Ascending aorta (tissue), 2 donors: ENCODE data around the gene OR10H3. TPM values are rescaled to one million over a fixed set of nuclear protein-coding genes. Genes with fewer than 3 reads are reported as not detected.

Source experiments
- DNase-seq, 2 donors: peaks; one replicate each; pipeline ENCODE4 v3.0.0-alpha.2; 2019; ENCODE audit warnings: low spot score in 2 of 2
- H3K27ac ChIP-seq, 2 donors: fragments of 200-600 bp; sonication (generic); one replicate each; pipeline ENCODE4 v1.5.1; 2016 to 2017; ENCODE audit warnings: mild to moderate bottlenecking in 1 of 2
- H3K27me3 ChIP-seq: fragments of 200-600 bp; sonication (generic); one replicate; pipeline ENCODE4 v1.5.1; 2017
- H3K36me3 ChIP-seq, 2 donors: fragments of 200-600 bp; sonication (generic); one replicate each; pipeline ENCODE4 v1.5.1; 2016
- H3K4me1 ChIP-seq, 2 donors: fragments of 200-600 bp; sonication (generic); one replicate each; pipeline ENCODE4 v1.5.1; 2016 to 2017; ENCODE audit warnings: mild to moderate bottlenecking in 1 of 2
- H3K4me3 ChIP-seq, 2 donors: fragments of 200-600 bp; sonication (generic); one replicate each; pipeline ENCODE4 v1.5.1; 2016 to 2017; ENCODE audit warnings: mild to moderate bottlenecking in 1 of 2
- H3K9me3 ChIP-seq, 2 donors: fragments of 200-600 bp; sonication (generic); one replicate each; pipeline ENCODE4 v1.5.1; 2016
- CTCF ChIP-seq, 3 experiments: fragments of 200-600 bp in 2 of 3; fragments of 450-650 bp in 1 of 3; sonication (generic) in 2 of 3; IDR thresholded peaks; one replicate each; pipeline ENCODE4 v1.5.1; 2016 to 2019; ENCODE audit warnings: antibody characterized with exemption in 3 of 3, mild to moderate bottlenecking in 1 of 3, moderate library complexity in 1 of 3
- intact Hi-C: fragments of 100-400 bp; cut with DNase I; formaldehyde crosslinking; loops from one replicate; pipeline ENCODE4 v1.15.1; 2023
- total RNA-seq: library from RNA; depleted of rRNA; stranded (reverse); fragments of >200 nt; gene quantifications from one replicate; pipeline ENCODE4 v1.1.0, GENCODE V29; 2016

OR10H3 gene
- total RNA-seq, 1 donor from 2014 or later: not detected

GRCh38 chr19:15732388-15732787 lies 5.4 kb upstream of the OR10H3 start:
- intact Hi-C loops: no loop called here
- no peak for TF ChIP-seq CTCF (IDR thresholded peaks at IDR 0.05)
- DNase-seq: no peak
- Histone ChIP-seq H3K27ac (no peak overlapping the region), H3K9me3 (no peaks in the 10 kb centered on the region), H3K4me1 (no peaks in the 10 kb centered on the region), H3K4me3 (no peak overlapping the region), H3K36me3 (no peaks in the 10 kb centered on the region), H3K27me3 (no peaks in the 10 kb centered on the region)

DNA sequence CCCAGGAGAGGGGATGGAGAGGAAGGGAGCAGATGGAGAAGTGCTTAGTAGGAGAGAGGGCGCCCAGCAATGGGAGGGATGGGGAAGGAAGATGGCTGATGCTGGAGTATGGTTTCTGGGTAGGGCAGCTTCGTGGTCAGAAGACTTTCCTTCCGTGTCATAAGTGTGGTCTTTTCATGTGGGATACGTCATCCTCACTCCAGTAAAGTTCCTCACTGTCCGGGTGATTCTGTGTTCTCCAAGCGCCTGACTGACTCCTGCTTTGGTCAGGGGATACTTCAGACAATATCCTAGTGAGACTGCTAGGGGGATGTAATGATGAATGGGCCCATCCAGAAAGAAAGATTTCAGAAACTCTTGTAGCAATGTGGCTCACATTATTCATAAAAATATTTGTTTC lies 3.9 kb upstream of the OR10H3 start:
- Histone ChIP-seq H3K9me3 (no peaks in the 10 kb centered on the region), H3K4me3 (no peak overlapping the region), H3K27me3 (no peaks in the 10 kb centered on the region), H3K36me3 (no peaks in the 10 kb centered on the region), H3K27ac (no peak overlapping the region), H3K4me1 (no peaks in the 10 kb centered on the region)
- no peak for DNase-seq
- intact Hi-C loops: no loop called here
- TF ChIP-seq CTCF (IDR thresholded peaks at IDR 0.05): no peak

DNA sequence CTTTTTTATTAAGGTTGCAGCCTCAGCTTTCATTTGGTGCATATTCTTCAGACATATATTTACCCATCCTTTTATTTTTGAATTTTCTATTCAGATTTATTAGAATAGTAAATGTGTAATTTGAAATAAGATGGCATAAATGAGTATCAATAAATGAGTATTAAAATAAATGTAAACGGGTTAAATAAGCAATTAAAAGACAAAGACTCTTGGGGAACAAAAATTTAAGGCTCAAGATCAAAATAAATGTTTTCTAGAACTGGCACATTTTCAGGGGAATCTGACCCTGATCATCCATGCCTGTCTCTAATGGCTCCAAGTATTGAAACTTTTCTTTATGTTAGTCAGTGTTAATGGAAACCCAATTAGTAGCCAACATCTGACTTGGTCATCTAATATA lies 3.0 kb downstream of the OR10H3 start:
- no peak for TF ChIP-seq CTCF (IDR thresholded peaks at IDR 0.05)
- Histone ChIP-seq H3K9me3 (peaks cover 4 to 12% of the 10 kb centered on the region in 2 donors), H3K4me3 (no peak overlapping the region), H3K27ac (no peak overlapping the region), H3K27me3 (no peaks in the 10 kb centered on the region), H3K36me3 (no peaks in the 10 kb centered on the region), H3K4me1 (no peaks in the 10 kb centered on the region)
- DNase-seq: no peak
- intact Hi-C loops: no loop called here

GRCh38 chr19:15748239-15748638 lies 10.5 kb downstream of the OR10H3 start:
- no peak overlapping the region for H3K27ac ChIP-seq
- no peaks in the 10 kb centered on the region for H3K9me3 ChIP-seq
- no peak for TF ChIP-seq CTCF (IDR thresholded peaks at IDR 0.05)
- no peaks in the 10 kb centered on the region for H3K36me3 ChIP-seq
- intact Hi-C loops: no loop called here
- no peaks in the 10 kb centered on the region for H3K4me1 ChIP-seq
- no peak for DNase-seq
- no peaks in the 10 kb centered on the region for H3K27me3 ChIP-seq
- H3K4me3 ChIP-seq: no peak overlapping the region

DNA sequence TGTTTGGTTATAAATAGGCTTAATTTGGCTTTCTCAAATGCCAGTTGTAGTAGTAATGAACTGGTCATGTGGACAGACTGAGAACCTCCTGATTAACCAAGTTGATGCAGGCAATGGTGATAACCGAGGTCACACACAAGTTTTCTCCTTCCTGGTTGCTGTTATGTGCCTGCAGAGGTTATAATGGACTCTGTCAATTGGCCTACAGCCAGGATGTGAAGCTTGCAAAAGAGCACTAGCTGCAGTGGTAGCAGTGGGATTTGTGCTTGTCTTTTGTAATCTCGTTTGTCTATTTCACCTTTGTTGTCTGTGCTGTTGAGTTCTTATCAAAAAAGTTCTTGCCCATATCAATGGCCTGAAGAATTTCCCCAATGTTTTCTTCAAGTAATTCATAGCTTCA lies 20.6 kb downstream of the OR10H3 start:
- Histone ChIP-seq H3K27me3 (no peaks in the 10 kb centered on the region), H3K36me3 (no peaks in the 10 kb centered on the region), H3K27ac (no peak overlapping the region), H3K4me3 (no peak overlapping the region), H3K4me1 (no peaks in the 10 kb centered on the region), H3K9me3 (no peaks in the 10 kb centered on the region)
- DNase-seq: no peak
- TF ChIP-seq CTCF (IDR thresholded peaks at IDR 0.05): no peak
- intact Hi-C loops: no loop called here

- Histone ChIP-seq H3K9me3 (no peaks in the 10 kb centered on the region), H3K27me3 (no peaks in the 10 kb centered on the region), H3K27ac (no peak overlapping the region), H3K4me1 (no peaks in the 10 kb centered on the region), H3K4me3 (no peak overlapping the region), H3K36me3 (no peaks in the 10 kb centered on the region)
- intact Hi-C loops: no loop called here
- no peak for TF ChIP-seq CTCF (IDR thresholded peaks at IDR 0.05)
- no peak for DNase-seq
Measured at GRCh38 chr19:15759962-15760565, 22.3 kb downstream of the OR10H3 start.
